Thyroid gland (tissue), 4 donors: ENCODE results near the gene SPRY4.

Source experiments
- CTCF ChIP-seq, 6 experiments: fragments of 200-600 bp in 3 of 6; fragments of 450-650 bp in 3 of 6; sonication (generic) in 3 of 6; IDR thresholded peaks; one replicate each; pipeline ENCODE4 v1.5.1; 2016 to 2019; ENCODE audit warnings: antibody characterized with exemption in 6 of 6, mild to moderate bottlenecking in 2 of 6, inconsistent platforms in 1 of 6, moderate library complexity in 1 of 6
- POLR2A ChIP-seq, 2 donors: fragments of 450-650 bp; IDR thresholded peaks; one replicate each; pipeline ENCODE4 v1.6.1; 2017; ENCODE audit warnings: antibody characterized with exemption in 2 of 2, mild to moderate bottlenecking in 2 of 2, moderate library complexity in 1 of 2

GRCh38 chr5:142304013-142304701 lies 20.7 kb downstream of the SPRY4 start:
- TF ChIP-seq CTCF (IDR thresholded peaks at IDR 0.05) (no peak), POLR2A (IDR thresholded peaks at IDR 0.05) (no peak)
